Liver (tissue), 3 donors: Measurements from ENCODE around the gene ANKRD28.

Experiments used
- CTCF ChIP-seq: fragments of 150-350 bp; IDR thresholded peaks from 2 replicates; pipeline ENCODE4 v1.5.1; 2017; ENCODE audit warnings: improper control_type of control experiment, low read depth, low read length; ENCODE audit not compliant: missing input control
- FOXA1 ChIP-seq: IDR thresholded peaks from 2 replicates; pipeline ENCODE4 v1.6.1; 2016; ENCODE audit warnings: antibody characterized with exemption
- FOXA2 ChIP-seq: IDR thresholded peaks from 2 replicates; pipeline ENCODE4 v1.6.1; 2016; ENCODE audit warnings: antibody characterized with exemption
- GABPA ChIP-seq, 2 donors: IDR thresholded peaks in 1 of 2; conservative IDR thresholded peaks in 1 of 2; 2 replicates each; pipeline ENCODE4 v1.6.1; 2016; ENCODE audit warnings: antibody characterized with exemption in 2 of 2, mild to moderate bottlenecking in 1 of 2, moderate library complexity in 1 of 2
- HNF4A ChIP-seq, 2 donors: conservative IDR thresholded peaks; 2 replicates each; pipeline ENCODE4 v1.6.1; 2016; ENCODE audit warnings: antibody characterized with exemption in 2 of 2, mild to moderate bottlenecking in 2 of 2
- JUND ChIP-seq, 2 donors: IDR thresholded peaks; 2 replicates each; pipeline ENCODE4 v1.6.1; 2016; ENCODE audit warnings: antibody characterized with exemption in 2 of 2
- MAX ChIP-seq: IDR thresholded peaks from 2 replicates; pipeline ENCODE4 v1.6.1; 2016; ENCODE audit warnings: antibody characterized with exemption
- RAD21 ChIP-seq, 2 donors: IDR thresholded peaks; 2 replicates each; pipeline ENCODE4 v1.6.1; 2016; ENCODE audit warnings: antibody characterized with exemption in 2 of 2, mild to moderate bottlenecking in 2 of 2
- REST ChIP-seq: IDR thresholded peaks from 2 replicates; pipeline ENCODE4 v1.6.1; 2016; ENCODE audit warnings: antibody characterized with exemption, mild to moderate bottlenecking
- TAF1 ChIP-seq: conservative IDR thresholded peaks from 2 replicates; pipeline ENCODE4 v1.6.1; 2016; ENCODE audit warnings: antibody characterized with exemption, mild to moderate bottlenecking
- YY1 ChIP-seq: IDR thresholded peaks from 2 replicates; pipeline ENCODE4 v1.6.1; 2016; ENCODE audit warnings: antibody characterized with exemption, mild to moderate bottlenecking
- ZBTB33 ChIP-seq: IDR thresholded peaks from 2 replicates; pipeline ENCODE4 v1.6.1; 2016; ENCODE audit warnings: antibody characterized with exemption
- donor health status: healthy.
- donor health status: healthy.

GRCh38 chr3:15679306-15679705 lies 118.5 kb downstream of the ANKRD28 start:
- TF ChIP-seq REST = no peak
- TF ChIP-seq CTCF = no peak
- no peak for TF ChIP-seq YY1
- TF ChIP-seq RAD21 (IDR thresholded peaks at IDR 0.05) = no peak
- no peak for TF ChIP-seq JUND (IDR thresholded peaks at IDR 0.05)
- no peak for TF ChIP-seq MAX
- no peak for TF ChIP-seq GABPA (IDR thresholded peaks at IDR 0.05 in 1 of 2, conservative IDR thresholded peaks at IDR 0.05 in 1 of 2)
- TF ChIP-seq HNF4A (conservative IDR thresholded peaks at IDR 0.05) = no peak
- TF ChIP-seq TAF1 = no peak
- no peak for TF ChIP-seq FOXA1
- TF ChIP-seq ZBTB33 = no peak
- no peak for TF ChIP-seq FOXA2
